GM12873 (cell line): Measurements from ENCODE around the gene PITHD1.

ENCODE experiments used
- TF ChIP-seq, protein P1 (sequence below): IDR thresholded peaks from 2 replicates; pipeline ENCODE4 v1.5.1; 2012; ENCODE audit warnings: low read depth, mild to moderate bottlenecking, moderate library complexity, low read length, control low read depth; ENCODE audit not compliant: insufficient read depth; ENCODE audit errors: missing control alignments

The PITHD1 gene

DNA sequence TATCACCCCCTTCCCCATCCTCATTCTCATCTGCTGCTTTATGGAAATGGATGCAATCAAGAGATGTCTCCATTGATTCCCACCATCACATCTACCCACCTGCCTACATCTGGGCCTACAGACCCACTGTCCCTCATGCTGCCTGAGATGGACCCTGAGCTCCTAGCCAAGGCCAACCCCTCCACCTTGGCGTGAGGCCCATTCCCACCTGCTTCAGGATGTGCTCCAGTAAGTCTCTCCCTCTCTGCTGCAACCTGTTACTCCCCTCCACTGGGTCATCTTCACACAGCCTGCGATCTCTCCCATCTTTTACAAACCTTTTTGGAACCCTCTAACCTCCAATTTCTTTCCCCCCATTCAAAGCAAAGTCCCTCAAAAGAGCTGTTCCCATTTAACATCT is 26.8 kb downstream of the PITHD1 start:
- TF ChIP-seq, protein P1, sequence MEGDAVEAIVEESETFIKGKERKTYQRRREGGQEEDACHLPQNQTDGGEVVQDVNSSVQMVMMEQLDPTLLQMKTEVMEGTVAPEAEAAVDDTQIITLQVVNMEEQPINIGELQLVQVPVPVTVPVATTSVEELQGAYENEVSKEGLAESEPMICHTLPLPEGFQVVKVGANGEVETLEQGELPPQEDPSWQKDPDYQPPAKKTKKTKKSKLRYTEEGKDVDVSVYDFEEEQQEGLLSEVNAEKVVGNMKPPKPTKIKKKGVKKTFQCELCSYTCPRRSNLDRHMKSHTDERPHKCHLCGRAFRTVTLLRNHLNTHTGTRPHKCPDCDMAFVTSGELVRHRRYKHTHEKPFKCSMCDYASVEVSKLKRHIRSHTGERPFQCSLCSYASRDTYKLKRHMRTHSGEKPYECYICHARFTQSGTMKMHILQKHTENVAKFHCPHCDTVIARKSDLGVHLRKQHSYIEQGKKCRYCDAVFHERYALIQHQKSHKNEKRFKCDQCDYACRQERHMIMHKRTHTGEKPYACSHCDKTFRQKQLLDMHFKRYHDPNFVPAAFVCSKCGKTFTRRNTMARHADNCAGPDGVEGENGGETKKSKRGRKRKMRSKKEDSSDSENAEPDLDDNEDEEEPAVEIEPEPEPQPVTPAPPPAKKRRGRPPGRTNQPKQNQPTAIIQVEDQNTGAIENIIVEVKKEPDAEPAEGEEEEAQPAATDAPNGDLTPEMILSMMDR: no peak

DNA sequence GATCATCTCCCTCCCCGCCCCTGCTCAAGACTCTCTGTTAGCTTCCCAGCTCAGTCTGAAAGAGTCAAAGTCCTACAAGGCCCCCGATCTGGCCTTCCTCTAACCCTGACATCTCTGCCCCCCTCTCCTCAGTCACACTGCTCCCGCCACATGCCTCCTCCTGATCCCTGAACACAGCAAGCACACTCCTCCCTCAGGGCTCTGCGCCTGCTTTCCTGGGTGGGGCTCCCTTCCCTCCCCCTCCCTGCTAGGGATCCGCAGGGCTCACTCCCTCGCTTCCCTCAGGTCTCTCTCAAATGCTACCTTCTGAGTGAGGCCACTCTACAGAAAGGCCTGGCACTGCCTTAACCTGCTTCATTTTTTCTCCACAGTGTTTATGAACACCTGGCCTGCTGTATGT is 28.1 kb downstream of the PITHD1 start:
- TF ChIP-seq, protein P1: no peak

DNA sequence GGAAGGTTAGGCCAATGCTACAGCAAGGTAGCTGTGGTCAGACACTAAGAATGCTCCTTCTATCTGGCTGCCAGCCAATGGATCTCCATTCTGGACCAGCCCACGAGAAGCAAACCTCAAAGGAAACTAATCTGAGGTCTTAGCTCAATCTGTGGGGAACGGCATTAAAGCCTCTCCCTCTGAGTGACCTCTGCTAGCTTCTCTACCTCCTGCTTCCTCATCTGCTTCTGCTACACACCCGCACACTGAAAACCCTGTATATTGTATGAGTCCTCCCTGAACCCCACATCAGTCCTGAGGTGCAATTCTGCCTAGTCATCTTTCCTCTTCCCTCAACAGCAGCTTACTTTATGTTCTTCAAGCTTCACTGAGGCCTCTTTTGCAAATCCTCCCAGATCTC is 29.2 kb downstream of the PITHD1 start:
- TF ChIP-seq, protein P1: no peak

DNA sequence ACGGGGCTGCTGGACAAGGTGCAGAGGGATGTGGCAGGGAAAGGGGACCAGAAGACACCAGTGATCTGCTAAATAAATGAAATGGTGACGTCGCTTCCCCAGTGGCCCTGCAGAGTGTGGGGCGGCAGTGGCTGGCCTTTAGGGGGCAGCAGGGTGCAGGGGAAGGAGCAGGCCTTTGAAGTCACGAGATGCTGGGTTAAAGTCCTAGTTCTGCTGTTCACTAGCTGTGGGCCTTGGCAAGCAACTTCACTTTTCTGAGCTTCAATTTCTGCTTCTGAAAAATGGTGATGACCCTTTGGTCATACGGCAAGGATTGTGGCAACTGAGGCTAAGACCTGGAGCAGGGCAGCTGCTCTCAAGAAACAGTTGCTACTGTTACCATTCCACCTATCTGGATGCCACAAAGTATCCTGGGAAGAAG is 31.5 kb downstream of the PITHD1 start:
- TF ChIP-seq, protein P1: peak; percentile 95

DNA sequence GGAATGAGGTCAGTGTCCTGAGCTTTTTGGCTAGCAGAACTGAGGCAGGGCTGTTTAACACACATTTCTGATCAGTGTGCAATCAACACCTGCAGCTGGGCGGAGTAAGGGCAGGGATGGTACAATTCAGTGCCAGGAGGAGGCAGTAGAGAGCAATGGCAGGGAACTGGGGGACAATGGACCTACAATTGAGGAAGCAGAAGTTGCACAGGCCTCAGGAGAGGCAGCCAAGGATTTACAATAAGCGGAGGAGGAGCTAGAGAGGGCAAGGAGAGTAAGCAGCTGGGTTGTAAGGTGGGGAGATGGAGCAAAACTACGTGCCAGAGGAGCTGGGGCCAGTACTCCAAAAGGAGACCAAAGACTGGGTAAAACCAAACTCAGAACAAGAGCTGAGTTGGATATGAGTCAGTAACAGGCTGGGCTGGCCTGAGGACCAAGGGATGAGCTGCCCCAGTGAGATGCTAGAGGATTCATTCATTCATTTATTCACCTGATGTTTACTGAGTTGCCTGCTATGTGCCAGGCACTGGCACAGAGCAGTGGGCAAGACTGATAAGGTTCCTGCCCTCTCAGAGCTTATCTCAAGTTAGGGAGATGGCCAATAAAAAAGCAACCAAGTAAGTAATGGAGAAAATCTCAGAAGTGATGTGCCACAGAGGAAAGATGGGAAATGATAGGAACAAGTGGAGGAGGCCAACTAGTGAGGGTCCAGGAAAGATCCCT is 32.8 kb downstream of the PITHD1 start:
- TF ChIP-seq, protein P1: peak; percentile 96

DNA sequence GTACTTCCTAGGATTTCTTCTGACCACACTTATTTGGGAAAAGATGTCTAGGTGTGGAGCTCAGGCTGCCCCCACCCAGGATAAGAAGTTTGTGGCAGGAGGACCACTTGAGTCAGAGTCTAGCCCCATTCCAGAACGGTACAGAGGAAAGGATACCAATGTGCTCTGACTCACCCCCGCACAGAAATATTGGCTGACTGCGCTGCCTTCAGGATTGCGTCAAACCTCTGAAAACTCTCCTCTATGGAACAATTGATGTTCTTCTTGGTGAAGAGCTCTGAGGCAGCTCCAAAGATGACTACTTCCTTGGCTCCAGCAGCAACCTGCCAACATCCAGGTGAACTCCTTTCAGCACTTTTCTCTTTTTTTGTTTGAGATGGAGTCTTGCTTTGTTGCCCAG is 35.8 kb downstream of the PITHD1 start:
- TF ChIP-seq, protein P1: no peak

DNA sequence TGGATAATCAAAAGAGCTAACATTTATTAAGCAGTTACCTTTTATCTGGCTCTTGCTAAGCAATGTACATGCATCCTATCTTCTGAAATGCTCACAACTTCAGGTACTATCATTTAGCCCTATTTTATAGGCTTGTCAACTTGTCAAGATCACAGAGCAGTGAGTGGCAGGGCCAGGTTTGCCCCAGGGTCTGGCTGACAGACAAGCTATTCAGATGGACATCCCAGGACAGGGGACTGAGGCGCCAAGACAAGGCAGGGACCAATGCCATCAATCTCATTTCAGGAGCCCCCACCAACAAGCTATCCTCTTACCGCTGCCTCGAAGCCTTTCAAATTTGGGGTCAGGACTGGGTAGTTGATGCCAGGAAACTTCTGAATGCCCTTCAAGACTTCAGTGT is 38.1 kb downstream of the PITHD1 start:
- TF ChIP-seq, protein P1: no peak

DNA sequence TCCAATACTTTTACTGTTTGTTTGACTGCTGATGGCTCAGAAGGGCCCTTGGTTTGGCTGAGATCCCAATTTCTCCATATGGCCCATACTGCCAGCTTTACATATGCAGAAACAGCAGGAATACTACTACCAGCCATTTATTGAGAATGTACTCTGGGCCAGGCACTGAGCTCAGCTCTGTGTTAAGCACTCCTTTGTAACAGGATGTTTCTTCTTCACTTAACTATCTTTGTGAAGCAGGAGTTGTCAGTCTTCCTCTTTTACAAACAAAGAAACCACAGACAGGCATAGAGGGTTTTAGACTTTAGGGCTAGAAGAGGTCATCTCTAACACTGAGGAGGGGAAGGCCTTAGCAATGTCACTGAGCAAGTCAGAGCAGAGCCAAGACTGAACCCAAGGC is 38.7 kb downstream of the PITHD1 start:
- TF ChIP-seq, protein P1: no peak
